ENCODE measurements around the gene HMGN3.
"Not testable (repeated sequence)": the region's sequence is repeated elsewhere in the genome, so short reads cannot be mapped to it uniquely, and the experiment has no call there.

HMGN3 gene

GRCh38 chr6:79234150-79235022, at the start of gene HMGN3:
TSS of gene HMGN3 (minus strand) at chr6:79234682.
- peak; percentile 70 to 85 (median 77) for DNase-seq

DNA sequence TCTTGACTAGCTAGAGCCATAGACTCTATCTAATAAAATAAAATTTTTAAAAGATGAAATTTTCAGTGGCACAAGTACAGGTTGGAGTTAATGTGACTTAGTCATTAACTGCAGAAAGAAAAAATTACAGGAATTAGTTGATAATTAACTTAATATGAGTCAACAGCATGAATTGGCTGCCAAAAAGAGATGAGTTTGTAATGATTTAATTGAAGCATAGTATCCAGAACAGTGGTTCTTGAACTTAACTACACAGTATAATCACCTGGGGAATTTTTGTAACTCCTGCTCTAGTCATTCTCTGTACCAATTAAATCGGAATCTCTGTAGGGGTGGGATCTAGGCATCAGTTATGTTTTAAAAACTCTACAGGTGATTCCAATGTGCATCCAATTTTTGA, 46.3 kb upstream of the HMGN3 start:
- no peak for DNase-seq

DNA sequence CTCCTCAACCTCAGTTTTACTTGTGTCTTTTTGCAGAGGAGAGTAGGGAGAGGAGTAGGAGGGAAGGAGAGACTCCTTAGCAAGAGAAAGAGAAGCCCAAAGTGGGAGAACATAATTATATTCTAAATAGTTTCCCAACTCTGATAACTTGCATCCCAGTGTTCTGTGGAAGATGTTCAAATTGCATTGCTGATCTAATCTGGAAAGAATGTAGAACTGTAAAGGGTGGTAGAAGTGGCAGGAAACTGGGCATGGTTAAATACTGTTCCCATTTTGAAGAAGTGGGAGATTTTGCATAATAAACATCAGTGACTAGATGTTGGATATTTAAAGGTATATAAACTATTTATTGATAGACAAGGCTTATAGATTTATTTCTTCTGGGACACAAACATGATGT, 42.6 kb upstream of the HMGN3 start:
- DNase-seq: no peak

DNA sequence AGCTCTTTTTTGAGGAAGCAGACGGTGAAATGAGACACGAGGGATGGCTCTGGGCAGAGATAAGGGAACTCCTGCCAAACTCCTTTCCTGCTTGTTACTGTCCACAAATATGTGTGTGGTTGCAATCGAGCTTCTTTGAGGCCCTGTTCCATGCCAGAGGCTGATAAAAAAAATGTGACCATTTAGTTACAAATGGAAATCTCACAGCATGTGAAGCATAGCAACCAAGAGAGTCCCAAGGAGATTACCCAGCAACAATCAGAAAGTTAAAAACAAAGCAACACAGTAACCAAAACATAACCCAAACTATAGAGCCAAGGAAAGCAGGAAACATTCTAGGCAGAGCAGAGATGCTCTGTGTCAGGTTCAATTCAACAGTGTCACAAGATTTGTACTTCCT, 35.4 kb upstream of the HMGN3 start:
- DNase-seq: no peak

- DNase-seq: no peak
Observed at GRCh38 chr6:79267128-79267527, 32.6 kb upstream of the HMGN3 start.

DNA sequence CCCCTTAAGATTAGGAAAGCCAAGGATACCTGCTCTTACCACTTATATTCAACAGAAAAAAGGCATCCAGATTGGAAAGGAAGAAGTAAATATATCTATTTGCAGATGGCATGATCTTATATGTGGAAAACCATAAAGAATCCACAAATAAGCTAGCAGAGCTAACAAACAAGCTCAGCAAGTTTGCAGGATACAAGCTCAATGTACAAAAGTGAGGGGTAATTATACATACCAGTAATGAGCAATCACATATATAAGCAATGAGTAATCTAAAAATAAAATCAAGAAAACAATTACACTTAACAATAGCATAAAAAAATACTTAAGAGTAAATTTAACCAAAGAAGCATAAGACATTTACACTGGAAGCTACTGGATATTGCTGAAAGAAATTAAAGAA, 31.6 kb upstream of the HMGN3 start:
- DNase-seq: no peak

DNA sequence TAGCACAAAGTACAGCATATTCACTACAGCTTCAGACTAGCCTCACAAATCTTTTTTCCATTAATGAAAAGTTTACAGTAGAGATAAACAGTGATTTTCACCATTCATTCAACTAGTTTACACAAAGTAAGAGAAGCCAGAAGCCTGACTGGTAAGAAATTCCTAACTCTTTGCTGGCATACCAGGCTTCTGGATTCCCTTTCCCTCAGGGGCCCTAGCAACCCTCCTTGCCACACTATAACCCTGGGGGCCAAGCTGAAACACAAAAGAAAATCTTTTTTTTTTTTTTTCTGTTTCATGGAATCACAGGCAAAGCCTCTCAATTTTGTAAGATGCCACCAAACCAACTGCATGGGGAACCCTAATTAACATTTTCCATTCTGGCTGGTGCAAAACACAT, 28.9 kb upstream of the HMGN3 start:
- DNase-seq: no peak

DNA sequence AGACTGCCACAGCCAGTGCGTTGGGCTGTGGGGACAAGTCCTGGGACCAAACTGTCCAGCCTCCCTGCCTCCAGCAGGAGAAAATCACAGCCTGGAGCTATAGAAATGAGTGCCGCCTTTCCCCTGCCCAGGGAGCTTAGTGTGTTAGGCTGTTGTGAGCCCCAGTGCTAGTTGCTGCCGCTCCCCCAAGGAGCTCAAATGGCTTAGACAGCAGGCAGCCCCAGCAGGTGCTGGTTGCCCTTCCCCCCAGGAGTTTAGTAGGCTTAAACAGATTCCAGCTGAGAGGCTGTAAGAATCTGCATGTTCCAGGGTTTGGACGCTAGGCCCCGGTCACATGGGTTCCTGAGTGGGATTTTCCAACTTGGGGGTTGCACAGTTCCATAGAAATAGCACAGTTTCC, 27.2 kb upstream of the HMGN3 start:
- DNase-seq: no peak

DNA sequence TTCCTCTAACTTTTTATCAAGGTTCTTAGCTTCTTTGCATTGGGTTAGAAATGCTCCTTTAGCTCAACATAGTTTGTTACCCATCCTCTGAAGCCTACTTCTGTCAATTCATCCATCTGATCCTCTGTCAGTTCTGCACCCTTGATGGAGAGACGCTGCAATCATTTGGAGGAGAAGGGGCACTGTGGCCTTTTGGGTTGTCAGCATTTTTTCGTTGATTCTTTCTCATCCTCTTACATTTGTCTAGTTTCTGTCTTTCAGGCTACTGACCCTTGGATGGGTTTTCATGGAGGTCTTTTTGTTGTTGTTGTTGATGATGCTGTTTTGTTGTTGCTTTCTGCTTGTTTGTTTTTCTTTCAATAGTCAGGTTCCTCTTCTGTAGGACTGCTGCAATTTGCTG, 26.3 kb upstream of the HMGN3 start:
- DNase-seq: no peak

DNA sequence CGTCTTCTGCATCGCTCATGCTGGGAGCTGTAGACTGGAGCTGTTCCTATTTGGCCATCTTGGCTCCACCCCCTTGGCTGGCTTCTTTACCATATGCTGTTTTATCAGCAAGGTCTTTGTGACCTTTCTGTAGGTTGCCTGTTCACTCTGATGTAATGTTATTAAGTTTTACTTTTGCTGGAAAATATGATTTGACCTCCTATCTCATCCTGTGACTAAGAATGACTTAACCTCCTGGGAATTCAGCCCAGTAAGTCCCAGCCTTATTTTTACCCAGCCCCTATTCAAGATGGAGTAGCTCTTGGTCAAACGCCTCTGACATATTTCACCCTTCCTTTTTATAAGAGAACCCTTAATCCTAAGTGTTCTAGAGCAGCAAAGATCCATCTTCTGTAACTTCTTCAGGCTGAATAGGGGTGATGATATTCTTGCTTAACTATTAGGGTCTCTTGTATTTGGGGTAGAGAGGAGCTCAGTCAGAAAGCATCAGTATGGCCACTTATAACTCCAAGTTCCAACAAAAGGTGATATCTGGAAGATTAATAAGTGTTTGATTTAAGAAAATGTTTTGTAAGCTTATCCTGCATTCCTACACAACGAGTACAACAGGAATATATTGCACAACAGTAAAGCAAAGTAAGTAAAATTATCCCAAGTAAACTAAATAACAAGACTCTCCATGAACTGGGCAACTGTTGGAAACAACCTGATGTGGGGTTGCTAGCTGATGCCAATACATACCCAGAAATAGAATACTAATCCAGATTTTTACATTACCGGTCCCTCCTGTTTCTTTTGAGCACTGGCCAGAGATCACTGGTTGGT, 23.1 kb upstream of the HMGN3 start:
- no peak for DNase-seq

GRCh38 chr6:79256770-79257169, 22.3 kb upstream of the HMGN3 start:
- DNase-seq: not testable (repeated sequence)

- DNase-seq: not testable (repeated sequence)
Observed at GRCh38 chr6:79255086-79255485, 20.6 kb upstream of the HMGN3 start.

- no peak for DNase-seq
Observed at GRCh38 chr6:79250559-79250958, 16.1 kb upstream of the HMGN3 start.

- no peak for DNase-seq
Observed at GRCh38 chr6:79250107-79250514, 15.6 kb upstream of the HMGN3 start.

DNA sequence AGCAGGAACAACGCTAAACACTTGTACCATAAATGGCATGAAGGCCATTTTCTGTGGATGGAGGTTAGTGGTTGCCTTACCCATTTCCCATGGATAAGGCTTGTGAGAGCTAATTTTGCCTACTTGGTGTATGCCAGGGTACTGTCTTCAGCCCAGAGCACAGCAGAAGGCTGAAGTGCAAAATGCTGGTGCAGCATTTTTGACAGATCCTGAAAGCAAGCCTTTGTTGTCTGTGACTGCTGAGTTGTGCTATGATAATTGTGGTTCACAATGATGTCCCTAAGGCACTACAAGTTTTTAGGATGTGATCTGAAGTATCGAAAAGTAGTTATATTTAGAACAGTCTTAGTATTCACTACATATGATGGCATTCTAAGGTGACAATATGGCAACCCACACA, 14.7 kb upstream of the HMGN3 start:
- no peak for DNase-seq

DNA sequence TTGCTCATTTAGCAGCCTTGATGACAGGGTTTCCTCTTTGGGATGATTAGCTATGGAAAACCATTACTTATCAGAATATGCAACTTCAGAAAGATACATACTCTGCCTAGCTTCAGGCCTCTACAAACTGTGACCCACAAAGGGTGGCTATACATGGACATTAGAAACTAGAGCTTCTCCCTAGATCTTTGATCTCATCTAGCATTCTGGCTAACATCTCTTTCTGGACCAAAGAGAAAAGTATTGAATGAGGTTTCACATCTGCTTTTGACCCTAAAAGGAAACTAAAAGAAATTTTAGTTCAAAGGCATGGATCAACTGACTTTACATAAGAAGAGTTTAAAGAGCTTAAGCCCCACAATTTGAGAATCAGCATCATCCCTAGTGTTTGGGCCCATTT, 12.4 kb upstream of the HMGN3 start:
- DNase-seq: no peak

- no peak for DNase-seq
Observed at GRCh38 chr6:79241228-79241627, 6.7 kb upstream of the HMGN3 start.

GRCh38 chr6:79240509-79240908, 6.0 kb upstream of the HMGN3 start:
- no peak for DNase-seq

DNA sequence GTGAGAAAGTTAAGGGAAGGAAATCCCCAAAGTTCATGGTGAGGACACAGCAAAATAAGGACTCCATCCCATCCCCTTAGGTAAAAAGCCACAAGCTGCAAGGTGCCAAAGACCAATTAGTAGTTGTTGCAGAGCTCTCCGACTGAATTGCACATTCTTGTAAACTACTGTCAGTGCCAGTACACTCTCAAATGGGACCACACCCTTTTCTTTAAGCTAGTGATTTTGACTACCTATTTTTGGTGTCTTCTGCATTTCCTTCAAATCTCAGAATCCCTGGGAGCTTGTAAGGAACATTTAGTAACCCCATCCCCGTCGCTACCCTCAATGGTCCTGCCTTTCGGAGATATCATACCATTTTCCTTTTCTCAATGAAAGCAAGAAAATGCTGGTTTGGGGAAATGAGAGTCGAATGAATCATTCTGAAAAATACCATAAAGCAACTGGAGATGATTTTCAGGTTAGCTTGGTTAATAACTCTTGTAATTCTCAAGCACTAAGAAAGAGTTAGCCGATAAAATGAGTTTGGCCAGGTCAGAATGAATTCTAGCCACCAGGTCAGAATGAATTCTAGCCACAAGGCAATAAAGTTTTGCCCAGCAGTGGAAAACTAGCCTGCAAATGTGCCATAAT, 5.2 kb upstream of the HMGN3 start:
- DNase-seq: no peak

- no peak for DNase-seq
Observed at GRCh38 chr6:79238919-79239318, 4.4 kb upstream of the HMGN3 start.

GRCh38 chr6:79236711-79237110, 2.2 kb upstream of the HMGN3 start:
- DNase-seq: no peak

DNA sequence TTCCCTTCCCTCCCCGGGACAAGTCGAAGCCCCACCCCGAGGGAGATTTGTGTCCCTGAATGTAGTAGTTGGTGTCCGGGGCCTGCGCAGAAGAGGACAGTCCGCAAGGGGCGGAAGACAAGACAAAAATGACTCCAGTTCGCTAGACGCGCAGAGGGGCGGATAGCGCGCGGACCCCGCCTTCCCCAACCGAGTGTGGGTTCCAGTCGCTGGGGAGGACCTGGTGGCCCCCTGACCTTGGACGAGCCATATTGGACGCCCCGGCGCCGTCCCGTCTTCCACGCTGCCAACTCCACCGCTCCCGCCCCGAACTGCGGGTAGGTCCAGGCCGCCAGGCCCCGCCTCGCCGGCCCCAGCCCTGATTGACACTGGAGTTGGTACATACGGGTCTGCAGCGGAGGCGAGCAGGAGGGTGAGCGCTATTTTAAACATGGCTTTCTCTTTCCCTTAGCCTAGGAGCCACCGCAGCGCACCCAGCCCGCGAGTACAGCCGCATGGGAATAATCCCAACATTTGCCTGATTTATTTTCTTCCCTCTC, 802 bp downstream of the HMGN3 start:
- DNase-seq: peak; percentile 23 to 32 (median 26)

- DNase-seq: no peak
Observed at GRCh38 chr6:79232696-79233462, 1.6 kb downstream of the HMGN3 start.

Data from activated CD4-positive, CD25-positive, alpha-beta regulatory T cell (primary cell).